ENCODE results near the gene SPEF2. TPM values are rescaled to one million over a fixed set of nuclear protein-coding genes. Genes with fewer than 3 reads are reported as not detected.

Gene SPEF2
- total and polyA plus RNA-seq, 2 of the 13 experiments (the other 11 are each of a cell fraction or from before 2014, with no cell fraction given): 1.5 to 2.3 TPM

- TF ChIP-seq MXI1 (IDR thresholded peaks at IDR 0.05; ENCODE audit: borderline replicate concordance, low read depth, low read length) (no peak), ZNF282 (IDR thresholded peaks at IDR 0.05; ENCODE audit: partially characterized antibody) (no peak), SAFB2 (CRISPR knock-in tag; IDR thresholded peaks at IDR 0.05; ENCODE audit: borderline replicate concordance, low read depth) (no peak), ZNF660 (CRISPR knock-in tag; IDR thresholded peaks at IDR 0.05; ENCODE audit: borderline replicate concordance, low read depth) (no peak), GABPA (IDR thresholded peaks at IDR 0.05; ENCODE audit: low read depth, low read length) (no peak), GABPA (CRISPR knock-in tag; IDR thresholded peaks at IDR 0.05; ENCODE audit: low read depth) (no peak)
Observed at GRCh38 chr5:35860686-35861085, 243.0 kb downstream of the SPEF2 start (continued).

GRCh38 chr5:35861718-35862117, 244.1 kb downstream of the SPEF2 start:
- Histone ChIP-seq H3K4me1 (ENCODE audit: insufficient read depth, low read length) (no peaks in the 10 kb centered on the region), H3K27me3 (ENCODE audit: control insufficient read depth in 1 of 2, insufficient read depth in 2 of 2, low read length in 2 of 2) (no peaks in the 10 kb centered on the region), H3K4me2 (ENCODE audit: low read depth, low read length) (no peak overlapping the region), H2AFZ (ENCODE audit: low read length) (no peak overlapping the region), H3K27ac (ENCODE audit: extremely low read length, insufficient read depth, low read length) (no peak overlapping the region), H3K4me3 (replicated peaks in 1 of 3; ENCODE audit: insufficient read depth in 1 of 3, low read depth in 2 of 3, low read length in 3 of 3) (no peak overlapping the region), H3K9ac (ENCODE audit: insufficient read depth, low read depth, low read length) (no peak overlapping the region), H4K20me1 (ENCODE audit: insufficient read depth, low read length) (no peaks in the 10 kb centered on the region), H3K9me3 (ENCODE audit: low read length) (no peaks in the 10 kb centered on the region), H3K36me3 (replicated peaks in 1 of 2; ENCODE audit: control insufficient read depth in 1 of 2, insufficient read depth in 2 of 2, low read length in 2 of 2) (no peaks in the 10 kb centered on the region), H3K79me2 (ENCODE audit: insufficient read depth, low read length) (no peaks in the 10 kb centered on the region)
- ChIA-PET POLR2A (no interaction called here), CTCF (ENCODE audit: low intra/inter-chr PET ratio, low total read pairs) (no interaction called here)
- FAIRE-seq (no peak), ATAC-seq (no peak), DNase-seq (ENCODE audit: low spot score) (no peak)
- TF ChIP-seq THAP8 (CRISPR knock-in tag; IDR thresholded peaks at IDR 0.05; ENCODE audit: borderline replicate concordance) (no peak), BRCA1 (CRISPR knock-in tag; IDR thresholded peaks at IDR 0.05) (no peak)
- no TSS peak for BruUV-seq (replicated peaks)
- 95% methylated on average over 1 of the region's 1 CpG for WGBS (ENCODE audit: low lambda C conversion rate)
- in situ Hi-C loops (cut with HindIII; ENCODE audit: extremely low pct_ligation_motif_present, low pct_unique_long_range_greater_than_20kb): no loop called here
- intact Hi-C loops (cut with micrococcal nuclease; ENCODE audit: unreplicated experiment): no loop called here

DNA sequence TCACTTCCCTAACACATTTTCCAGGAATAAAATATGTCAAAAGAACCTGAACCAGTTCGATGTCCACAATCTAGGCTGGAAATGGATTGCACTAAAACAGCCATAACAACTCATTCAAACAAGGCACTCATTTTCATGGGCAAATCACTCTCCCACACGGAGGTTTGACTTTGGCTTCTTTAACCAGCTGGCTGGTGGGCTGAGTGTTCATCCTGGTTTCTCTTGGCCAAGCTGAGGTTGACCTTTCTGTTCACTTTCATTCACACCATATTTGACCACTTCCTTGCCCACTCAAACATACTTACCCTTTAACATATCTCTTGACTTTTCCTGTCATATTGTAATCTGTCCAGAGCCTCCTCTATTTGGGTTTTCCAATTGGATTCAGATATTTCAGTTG, 244.5 kb downstream of the SPEF2 start:
- Histone ChIP-seq H3K9ac (ENCODE audit: insufficient read depth, low read depth, low read length) (no peak overlapping the region), H3K79me2 (ENCODE audit: insufficient read depth, low read length) (no peaks in the 10 kb centered on the region), H3K36me3 (replicated peaks in 1 of 2; ENCODE audit: control insufficient read depth in 1 of 2, insufficient read depth in 2 of 2, low read length in 2 of 2) (no peaks in the 10 kb centered on the region), H3K4me1 (ENCODE audit: insufficient read depth, low read length) (no peaks in the 10 kb centered on the region), H2AFZ (ENCODE audit: low read length) (no peak overlapping the region), H3K4me3 (replicated peaks in 1 of 3; ENCODE audit: insufficient read depth in 1 of 3, low read depth in 2 of 3, low read length in 3 of 3) (no peak overlapping the region), H3K27me3 (ENCODE audit: control insufficient read depth in 1 of 2, insufficient read depth in 2 of 2, low read length in 2 of 2) (no peaks in the 10 kb centered on the region), H3K27ac (ENCODE audit: extremely low read length, insufficient read depth, low read length) (no peak overlapping the region), H3K9me3 (ENCODE audit: low read length) (no peaks in the 10 kb centered on the region), H4K20me1 (ENCODE audit: insufficient read depth, low read length) (no peaks in the 10 kb centered on the region), H3K4me2 (ENCODE audit: low read depth, low read length) (no peak overlapping the region)
- no TSS peak for BruUV-seq (replicated peaks)
- intact Hi-C loops (cut with micrococcal nuclease; ENCODE audit: unreplicated experiment): no loop called here
- DNase-seq (ENCODE audit: low spot score) (no peak), FAIRE-seq (no peak), ATAC-seq (no peak)
- ChIA-PET POLR2A (no interaction called here), CTCF (ENCODE audit: low intra/inter-chr PET ratio, low total read pairs) (no interaction called here)
- no peak for TF ChIP-seq SSRP1 (CRISPR knock-in tag; IDR thresholded peaks at IDR 0.05)
- no peak for TF ChIP-seq ELF1 (CRISPR knock-in tag; IDR thresholded peaks at IDR 0.05)
- in situ Hi-C loops (cut with HindIII; ENCODE audit: extremely low pct_ligation_motif_present, low pct_unique_long_range_greater_than_20kb): no loop called here
- 4% methylated on average over 2 of the region's 2 CpGs for WGBS (ENCODE audit: low lambda C conversion rate)
